ENCODE data around the gene SSTR1.

SSTR1 gene

DNA sequence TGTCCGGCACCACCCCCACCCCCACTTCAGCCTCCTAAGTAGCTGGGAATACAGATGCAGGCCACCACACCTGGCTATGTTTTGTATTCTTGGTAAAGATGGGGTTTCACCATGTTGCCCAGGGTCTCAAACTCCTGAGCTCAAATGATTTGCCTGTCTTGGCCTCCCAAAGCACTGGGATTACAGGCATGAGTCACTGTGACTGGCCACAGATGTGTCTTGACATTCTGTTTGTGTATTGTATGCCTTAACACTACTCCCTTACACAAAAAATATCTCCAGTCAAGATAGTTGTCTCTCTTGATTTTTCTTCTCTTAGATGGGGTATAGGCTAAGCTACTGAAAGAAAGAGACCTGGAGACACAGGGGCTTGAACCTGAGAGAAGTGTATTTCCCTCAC, 30.6 kb downstream of the SSTR1 start:
- no peak for DNase-seq (ENCODE audit: low spot score)

DNA sequence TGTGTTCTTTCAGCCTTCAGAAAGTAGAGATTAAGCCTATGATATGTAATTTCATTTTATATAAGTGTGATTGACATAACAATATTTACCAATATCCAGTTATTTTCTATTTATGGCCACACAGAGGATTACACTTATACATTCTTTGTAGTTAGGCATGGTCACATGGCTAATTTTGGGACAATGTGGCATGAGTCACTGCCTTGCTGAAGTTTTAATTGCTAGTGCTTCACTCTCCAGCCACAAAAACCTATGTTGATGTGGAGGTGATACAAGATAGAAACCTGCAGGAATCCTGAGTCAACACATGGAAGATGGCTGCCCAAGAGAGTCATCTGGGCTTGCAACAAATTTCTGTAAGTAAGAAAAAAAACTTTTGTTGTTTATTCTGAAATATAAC, 31.2 kb downstream of the SSTR1 start:
- no peak for DNase-seq (ENCODE audit: low spot score)

DNA sequence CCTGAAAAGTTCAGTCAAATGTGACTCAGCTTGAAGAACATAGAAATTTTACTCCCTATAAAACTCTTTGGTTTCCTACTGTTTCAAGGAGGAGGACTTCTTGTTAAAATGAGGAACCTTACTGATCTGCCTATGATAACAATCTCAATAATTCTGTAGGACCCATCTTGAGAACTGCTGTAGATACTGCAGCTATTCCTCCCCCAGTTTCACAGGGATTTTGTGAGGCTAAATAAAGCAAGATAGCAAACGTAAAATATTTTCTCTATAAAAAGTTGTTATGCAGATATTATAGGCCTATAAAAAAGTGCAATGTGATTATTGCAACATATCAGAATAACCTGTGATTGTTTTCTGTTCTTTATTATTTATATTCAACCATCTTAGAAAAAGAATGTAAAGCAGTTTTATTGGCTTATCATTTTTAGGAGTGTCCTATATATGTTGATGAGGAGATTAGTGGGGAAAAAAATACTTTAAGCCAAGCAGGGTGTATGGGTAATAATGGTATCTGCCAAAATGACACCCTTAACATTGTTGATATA, 36.1 kb downstream of the SSTR1 start:
- DNase-seq (ENCODE audit: low spot score): no peak

DNA sequence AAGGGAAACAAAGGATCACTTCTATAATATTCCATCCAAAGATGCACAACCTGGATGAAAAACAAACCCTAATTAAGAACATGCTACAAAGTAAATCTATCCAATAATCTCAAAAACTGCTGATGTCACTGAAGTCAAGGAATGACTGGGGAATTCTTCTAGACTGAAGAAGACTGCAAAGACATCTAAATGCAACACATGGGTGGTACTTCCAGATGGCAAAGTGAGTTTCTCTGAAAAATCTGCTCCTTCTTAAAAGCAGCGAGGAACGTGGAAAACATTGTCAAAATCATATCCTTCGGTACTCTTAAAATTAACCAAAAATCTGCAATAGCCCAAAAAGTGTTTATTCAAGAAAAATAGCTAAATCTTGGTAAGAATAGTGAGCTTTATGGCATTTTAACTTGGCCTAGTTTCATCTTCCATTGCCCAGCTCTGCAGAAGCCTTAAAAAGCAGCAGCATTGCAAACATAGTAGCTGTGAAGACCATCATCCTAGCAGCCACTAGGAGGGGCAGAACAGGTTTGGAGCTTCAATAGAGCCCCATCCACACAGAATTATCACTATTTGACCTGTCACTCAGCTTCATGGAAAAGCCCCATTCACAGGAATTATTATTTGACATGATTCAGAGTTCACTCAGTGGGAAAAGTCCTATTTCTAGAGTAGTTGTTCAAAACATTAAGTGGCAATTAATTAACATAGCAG, 40.8 kb downstream of the SSTR1 start:
- no peak for DNase-seq (ENCODE audit: low spot score)

DNA sequence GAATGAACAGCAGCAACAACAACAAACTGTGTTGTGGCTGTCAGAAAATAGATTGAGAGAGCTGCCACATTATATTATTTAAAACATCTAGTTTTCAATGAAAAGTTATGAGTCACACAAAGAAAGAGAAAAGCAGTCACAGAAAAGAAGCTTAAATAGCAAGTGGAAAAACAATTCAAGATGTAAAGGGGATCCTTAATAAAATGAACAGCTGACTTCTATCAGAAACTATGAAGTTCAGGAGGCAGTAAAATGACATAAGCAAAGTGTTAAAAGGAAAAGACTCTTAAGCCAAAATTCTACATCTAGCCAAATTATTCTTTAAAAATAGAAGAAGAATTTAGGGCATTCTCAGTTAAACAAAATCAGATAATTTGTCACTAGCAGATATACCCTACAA, 42.6 kb downstream of the SSTR1 start:
- DNase-seq (ENCODE audit: low spot score): no peak

DNA sequence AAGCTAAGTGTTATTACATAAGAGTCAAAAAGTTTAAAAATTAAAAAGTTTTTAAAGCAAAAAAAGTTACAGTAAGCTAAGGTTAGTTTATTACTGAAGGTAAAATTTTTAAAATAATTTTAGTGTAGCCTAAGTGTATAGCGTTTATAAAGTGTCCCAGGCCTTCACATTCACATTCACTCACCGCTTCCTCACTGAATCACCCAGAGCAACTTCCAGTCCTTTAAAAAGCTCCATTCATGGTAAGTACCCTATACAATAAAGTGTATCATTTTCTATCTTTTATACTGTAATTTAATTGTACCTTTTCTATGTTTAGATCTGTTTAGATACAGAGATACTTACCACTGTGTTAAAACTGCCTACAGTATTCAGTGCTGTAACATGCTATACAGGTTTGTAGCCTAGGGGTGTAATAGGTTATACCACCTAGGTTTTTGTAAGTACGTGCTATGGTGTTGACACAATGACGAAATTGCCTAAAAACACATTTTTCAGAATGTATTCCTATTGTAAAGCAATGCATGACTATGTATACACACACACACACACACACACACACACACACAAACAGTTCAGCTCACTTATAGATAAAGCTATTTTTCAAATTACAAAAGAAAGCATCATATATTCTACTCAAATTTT, 44.5 kb downstream of the SSTR1 start:
- DNase-seq (ENCODE audit: low spot score): no peak

DNA sequence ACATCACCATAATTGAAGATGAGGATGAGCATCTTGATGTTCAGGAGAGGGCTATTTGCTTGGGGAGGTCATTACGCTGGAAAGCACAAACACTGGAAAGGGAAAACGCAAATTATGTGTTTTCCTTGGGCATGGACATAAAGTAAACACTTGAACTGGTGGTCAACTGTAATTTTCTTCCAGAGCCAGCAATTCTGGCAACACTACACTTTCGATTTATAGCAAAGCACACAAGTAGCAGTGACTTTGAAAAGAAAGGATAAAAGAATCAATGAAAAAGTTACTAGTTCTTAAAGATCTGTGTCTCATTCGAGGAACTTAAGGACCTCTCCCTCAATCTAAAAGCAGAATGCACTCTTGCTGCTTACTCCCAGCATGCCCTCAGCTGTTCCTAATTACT, 46.0 kb downstream of the SSTR1 start:
- DNase-seq (ENCODE audit: low spot score): no peak

DNA sequence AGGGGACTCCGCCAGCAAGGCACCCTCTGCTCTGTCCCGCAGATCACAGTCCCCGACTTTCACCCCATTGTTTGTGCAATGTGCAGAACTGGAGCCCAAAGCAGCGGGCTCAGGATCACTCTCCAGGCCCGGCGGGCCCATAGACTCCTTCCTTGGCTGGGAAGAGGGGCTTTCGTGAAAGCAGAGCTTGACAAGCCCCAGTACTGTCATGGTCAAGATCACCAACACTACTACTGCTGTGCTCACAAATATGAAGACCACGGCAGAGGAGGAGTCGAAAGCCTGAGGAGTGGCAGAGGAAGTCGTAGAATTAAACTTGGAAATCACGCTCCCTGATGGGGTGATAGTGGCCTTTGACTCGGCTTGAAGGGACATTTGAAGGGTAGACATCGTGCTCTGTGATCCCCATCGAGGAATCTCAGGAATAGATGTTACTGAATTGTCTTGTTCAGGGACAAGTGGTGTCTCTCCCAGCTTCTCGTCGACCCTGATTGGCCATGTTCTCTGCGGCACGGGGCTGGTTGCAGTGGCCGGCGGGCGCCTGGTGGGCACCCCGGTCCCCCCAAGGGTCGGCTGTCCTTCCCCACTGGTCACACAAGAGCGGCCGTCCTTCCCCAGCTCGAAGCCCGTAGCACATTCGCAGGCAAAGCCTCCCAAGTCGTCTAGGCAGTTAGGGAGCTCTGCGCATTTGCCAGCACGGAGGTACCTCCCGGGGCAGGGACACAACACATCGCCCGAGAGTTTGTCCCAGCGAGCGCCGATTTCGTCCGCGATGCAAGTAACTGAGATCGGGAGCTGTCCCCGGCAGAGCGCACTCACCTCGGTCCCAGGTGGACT, 47.1 kb downstream of the SSTR1 start:
- DNase-seq (ENCODE audit: low spot score): no peak

DNA sequence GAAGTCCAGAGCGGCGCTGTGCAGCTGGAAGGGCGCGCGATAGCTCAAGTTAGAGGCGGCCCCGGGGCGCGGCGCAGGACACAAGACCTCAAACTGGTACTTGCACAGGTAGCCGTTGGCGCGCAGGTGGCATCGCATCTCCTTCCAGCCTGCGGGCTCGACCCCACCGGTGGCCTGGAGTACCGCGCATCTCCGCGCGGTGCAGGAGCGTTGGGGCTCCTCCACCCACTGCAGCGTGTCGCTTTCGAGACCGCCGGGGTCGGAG, 47.6 kb downstream of the SSTR1 start:
- no peak for DNase-seq (ENCODE audit: low spot score)

DNA sequence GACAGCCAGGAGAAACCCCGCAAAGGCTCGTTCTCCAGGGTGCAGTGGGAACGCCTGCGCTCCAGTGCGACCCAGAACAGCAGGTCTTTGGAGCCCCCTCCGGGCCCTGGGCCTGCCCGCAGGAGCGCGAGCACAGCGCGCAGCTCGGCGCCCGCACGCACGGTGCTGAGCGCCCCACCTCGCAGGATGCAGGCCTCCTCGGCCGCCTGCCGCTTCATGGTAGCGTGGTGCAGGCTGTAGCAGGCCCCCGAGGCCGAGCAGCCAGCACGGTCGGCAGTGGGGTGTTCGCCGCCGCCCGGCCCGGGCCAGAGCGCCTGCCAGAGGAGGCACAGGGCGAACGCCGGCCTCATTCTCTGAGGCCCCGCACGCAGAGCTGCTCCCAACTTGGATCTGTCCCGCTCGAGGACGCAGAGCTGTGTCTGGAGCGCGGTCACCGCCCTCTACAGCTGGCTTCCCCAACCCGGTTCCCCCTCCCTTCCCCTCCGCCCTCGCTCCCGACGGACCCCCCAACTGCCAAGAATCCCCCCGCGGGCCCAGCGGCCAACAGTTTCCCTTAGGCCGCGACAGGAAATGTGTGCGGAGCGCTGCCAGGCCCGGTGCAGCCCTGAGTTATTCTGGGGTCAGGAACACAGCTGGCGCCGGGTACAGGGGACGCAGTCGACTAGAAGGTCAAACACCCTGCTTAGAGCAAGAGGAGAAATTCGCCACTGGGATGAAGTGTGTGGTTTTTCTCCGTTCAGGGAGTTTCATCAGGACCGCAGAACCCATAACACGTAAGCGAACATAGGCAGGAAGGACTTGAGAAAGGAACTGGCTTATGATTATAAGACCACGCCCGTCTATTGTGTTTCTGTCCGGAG, 48.2 kb downstream of the SSTR1 start, which contains the start of gene CLEC14A:
Gene CLEC14A (minus strand): TSS at position 421 of the 860 bp plus-strand sequence. CDS start 71 bp downstream, at position 350.
- DNase-seq (ENCODE audit: low spot score): no peak

DNA sequence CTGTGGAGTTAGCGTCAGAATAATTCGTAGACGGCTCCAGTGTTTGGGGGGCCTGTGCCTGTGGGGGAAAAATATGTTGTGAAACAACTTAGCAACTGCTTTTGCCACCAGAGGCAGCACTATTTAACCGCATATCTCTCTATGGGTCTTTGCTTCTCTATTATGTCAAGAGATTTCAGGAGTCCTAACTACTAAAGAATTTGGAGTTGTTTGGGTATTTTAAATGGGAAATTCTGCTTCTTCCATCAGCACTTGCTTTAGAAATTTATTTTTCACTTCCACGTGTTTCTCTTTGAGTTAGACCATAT, 48.8 kb downstream of the SSTR1 start:
- DNase-seq (ENCODE audit: low spot score): no peak

DNA sequence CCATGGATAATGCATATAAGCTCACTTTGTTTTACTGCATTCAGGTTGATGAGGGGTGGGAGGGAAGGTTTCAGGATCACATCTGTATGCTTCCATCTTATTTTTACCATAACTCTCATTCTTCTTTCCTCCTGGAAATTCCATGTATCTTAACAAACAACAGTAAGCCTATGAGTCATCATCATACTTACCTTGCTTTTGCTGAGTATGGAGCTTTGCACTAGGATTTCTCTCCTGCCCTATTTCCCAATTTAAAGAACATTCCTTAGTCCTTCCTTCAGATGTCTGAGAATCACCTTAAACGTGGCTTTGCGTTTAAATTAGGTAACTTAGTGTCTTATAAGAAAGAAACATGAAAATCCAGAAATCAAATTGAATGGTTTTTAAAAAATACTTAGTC, 49.8 kb downstream of the SSTR1 start:
- no peak for DNase-seq (ENCODE audit: low spot score)

DNA sequence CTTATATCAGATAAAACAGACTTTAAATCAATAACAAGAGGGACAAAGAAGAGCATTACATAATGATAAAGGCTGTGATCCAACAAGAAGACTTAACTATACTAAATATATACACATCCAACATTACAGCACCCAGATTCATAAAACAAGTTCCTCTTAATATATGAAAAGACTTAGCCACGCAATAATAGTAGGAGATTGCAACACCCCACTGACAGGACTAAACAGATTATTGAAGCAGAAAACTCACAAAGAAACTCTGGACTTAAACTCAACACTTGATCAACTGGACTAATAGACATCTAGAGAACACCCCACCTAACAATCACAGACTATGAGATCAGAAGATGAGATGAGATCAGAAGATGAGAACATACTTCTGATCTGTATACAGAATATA, 53.9 kb downstream of the SSTR1 start:
- no peak for DNase-seq (ENCODE audit: low spot score)
